HepG2 (cell line): ENCODE measurements around the gene SRRM3. TPM values are rescaled to one million over a fixed set of nuclear protein-coding genes. Genes with fewer than 3 reads are reported as not detected.

ENCODE experiments used
- GABPA ChIP-seq, 2 experiments: IDR thresholded peaks; 2 replicates each; pipeline ENCODE4 v1.6.1; 2011 to 2016; ENCODE audit warnings: low read depth in 2 of 2, low read length in 1 of 2, missing biosample characterization in 1 of 2, missing genetic modification characterization in 1 of 2
- JUN ChIP-seq: sonication (generic); formaldehyde crosslinking; IDR thresholded peaks from 2 replicates; pipeline ENCODE4 v1.4.0; 2020; ENCODE audit warnings: mild to moderate bottlenecking, missing genetic modification reagents
- NCOA2 ChIP-seq: sonication (generic); formaldehyde crosslinking; IDR thresholded peaks from 2 replicates; pipeline ENCODE4 v1.8.0; 2022; ENCODE audit warnings: inconsistent platforms
- NKX3-1 ChIP-seq: sonication (generic); formaldehyde crosslinking; IDR thresholded peaks from 2 replicates; pipeline ENCODE4 v1.5.0; 2020; ENCODE audit warnings: missing genetic modification reagents
- SPEN ChIP-seq: sonication (generic); formaldehyde crosslinking; IDR thresholded peaks from 2 replicates; pipeline ENCODE4 v1.5.1; 2020; ENCODE audit warnings: low read depth, mild to moderate bottlenecking, missing genetic modification reagents
- ZEB1 ChIP-seq: IDR thresholded peaks from 2 replicates; pipeline ENCODE4 v1.6.1; 2012; ENCODE audit warnings: mild to moderate bottlenecking, low read depth, inconsistent platforms; ENCODE audit not compliant: insufficient replicate concordance
- ZNF33A ChIP-seq: sonication (generic); formaldehyde crosslinking; IDR thresholded peaks from 2 replicates; pipeline ENCODE4 v1.5.1; 2020; ENCODE audit warnings: missing genetic modification reagents, mild to moderate bottlenecking, moderate library complexity, borderline replicate concordance
- ZNF841 ChIP-seq: sonication (generic); formaldehyde crosslinking; IDR thresholded peaks from 2 replicates; pipeline ENCODE4 v1.8.1; 2023; ENCODE audit warnings: missing genetic modification reagents, borderline replicate concordance
- polyA plus RNA-seq, 8 experiments: library from polyadenylated mRNA; depleted of rRNA in 3 of 8; stranded (reverse) in 7 of 8; unstranded in 1 of 8; fragments of >200 nt; fragmentation: Illumina TruSeq in 4 of 8; extraction: Trizol in 4 of 8; gene quantifications; 2 replicates each; pipeline versions ENCODE4 v1.2.1 to v1.2.3, GENCODE V29; 2011 to 2016; ENCODE audit warnings: low read depth in 4 of 8, missing spikeins in 1 of 8, mixed read lengths in 1 of 8; ENCODE audit not compliant: insufficient read depth in 1 of 8
- total RNA-seq, 5 experiments: library from RNA; depleted of rRNA; stranded (reverse); fragments of >200 nt; fragmentation: Illumina TruSeq; extraction: Trizol; gene quantifications; 2 replicates each; pipeline ENCODE4 v1.2.3, GENCODE V29; 2016; ENCODE audit warnings: low read depth in 1 of 5
- TF ChIP-seq, protein P1 (sequence below): sonication (generic); formaldehyde crosslinking; IDR thresholded peaks from 2 replicates; pipeline ENCODE4 v1.5.1; 2020; ENCODE audit warnings: mild to moderate bottlenecking, missing genetic modification reagents, moderate library complexity
- TF ChIP-seq, protein P2 (sequence below): sonication (generic); formaldehyde crosslinking; IDR thresholded peaks from 2 replicates; pipeline ENCODE4 v1.4.0; 2020; ENCODE audit warnings: low read depth, missing genetic modification reagents
- TF ChIP-seq, protein P3 (sequence below), 2 experiments: sonication (generic) in 1 of 2; formaldehyde crosslinking in 1 of 2; IDR thresholded peaks; 2 replicates each; pipeline versions ENCODE4 v1.6.1 to v1.9.0; 2014 to 2022; ENCODE audit warnings: antibody characterized with exemption in 1 of 2, borderline replicate concordance in 1 of 2, inconsistent platforms in 1 of 2, low read depth in 1 of 2, missing genetic modification reagents in 1 of 2

The SRRM3 gene
- total and polyA plus RNA-seq, 2 of the 13 experiments (the other 11 are each of a cell fraction or from before 2014, with no cell fraction given): 0.13 to 0.54 TPM

DNA sequence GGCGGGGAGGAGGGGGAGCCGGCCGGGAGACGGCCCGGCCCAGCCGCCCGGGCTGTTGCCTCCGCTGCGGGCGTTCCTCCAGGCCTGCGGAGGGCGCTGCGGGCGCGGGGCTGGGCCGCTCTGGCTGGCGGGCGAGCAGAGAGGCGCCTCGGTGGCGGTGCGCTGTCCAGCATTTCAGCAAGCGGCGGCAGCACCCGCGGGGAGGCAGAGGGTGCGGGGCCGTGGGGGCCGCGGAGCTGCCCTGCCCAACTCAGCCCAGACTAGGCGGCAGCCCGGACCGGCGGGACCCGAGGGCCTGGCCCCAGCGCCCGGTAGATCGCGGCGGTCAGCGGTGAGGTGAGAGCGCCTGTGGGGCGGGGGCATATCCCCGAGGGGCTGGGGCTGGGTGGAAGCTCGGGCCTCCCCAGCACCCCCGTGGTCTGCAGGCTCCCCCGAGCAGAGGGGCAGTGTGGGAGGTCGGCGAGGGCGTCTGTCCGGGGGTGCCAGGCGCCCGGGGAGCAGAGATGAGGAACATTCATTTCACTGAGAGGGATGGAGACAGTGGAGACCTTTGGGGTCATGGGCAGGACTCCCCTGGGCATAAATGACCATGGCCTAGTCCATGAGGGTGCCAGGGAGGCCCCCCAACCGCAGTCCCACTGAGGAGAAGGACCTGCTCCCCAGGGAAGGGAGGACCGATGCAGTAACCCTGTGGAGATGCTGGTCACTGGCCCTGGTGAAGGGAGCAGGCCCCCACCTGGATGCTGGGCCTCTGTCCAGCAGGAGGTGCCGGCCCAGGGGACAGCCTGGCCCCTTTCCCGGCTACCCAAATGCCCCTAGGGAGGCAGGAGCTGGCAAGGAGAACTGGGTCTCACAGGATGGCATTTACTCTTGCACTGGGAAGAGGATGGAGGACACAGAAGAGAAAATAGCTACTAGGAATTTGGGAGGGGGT is at the start of gene SRRM3 (continued):
- TF ChIP-seq, protein P1, sequence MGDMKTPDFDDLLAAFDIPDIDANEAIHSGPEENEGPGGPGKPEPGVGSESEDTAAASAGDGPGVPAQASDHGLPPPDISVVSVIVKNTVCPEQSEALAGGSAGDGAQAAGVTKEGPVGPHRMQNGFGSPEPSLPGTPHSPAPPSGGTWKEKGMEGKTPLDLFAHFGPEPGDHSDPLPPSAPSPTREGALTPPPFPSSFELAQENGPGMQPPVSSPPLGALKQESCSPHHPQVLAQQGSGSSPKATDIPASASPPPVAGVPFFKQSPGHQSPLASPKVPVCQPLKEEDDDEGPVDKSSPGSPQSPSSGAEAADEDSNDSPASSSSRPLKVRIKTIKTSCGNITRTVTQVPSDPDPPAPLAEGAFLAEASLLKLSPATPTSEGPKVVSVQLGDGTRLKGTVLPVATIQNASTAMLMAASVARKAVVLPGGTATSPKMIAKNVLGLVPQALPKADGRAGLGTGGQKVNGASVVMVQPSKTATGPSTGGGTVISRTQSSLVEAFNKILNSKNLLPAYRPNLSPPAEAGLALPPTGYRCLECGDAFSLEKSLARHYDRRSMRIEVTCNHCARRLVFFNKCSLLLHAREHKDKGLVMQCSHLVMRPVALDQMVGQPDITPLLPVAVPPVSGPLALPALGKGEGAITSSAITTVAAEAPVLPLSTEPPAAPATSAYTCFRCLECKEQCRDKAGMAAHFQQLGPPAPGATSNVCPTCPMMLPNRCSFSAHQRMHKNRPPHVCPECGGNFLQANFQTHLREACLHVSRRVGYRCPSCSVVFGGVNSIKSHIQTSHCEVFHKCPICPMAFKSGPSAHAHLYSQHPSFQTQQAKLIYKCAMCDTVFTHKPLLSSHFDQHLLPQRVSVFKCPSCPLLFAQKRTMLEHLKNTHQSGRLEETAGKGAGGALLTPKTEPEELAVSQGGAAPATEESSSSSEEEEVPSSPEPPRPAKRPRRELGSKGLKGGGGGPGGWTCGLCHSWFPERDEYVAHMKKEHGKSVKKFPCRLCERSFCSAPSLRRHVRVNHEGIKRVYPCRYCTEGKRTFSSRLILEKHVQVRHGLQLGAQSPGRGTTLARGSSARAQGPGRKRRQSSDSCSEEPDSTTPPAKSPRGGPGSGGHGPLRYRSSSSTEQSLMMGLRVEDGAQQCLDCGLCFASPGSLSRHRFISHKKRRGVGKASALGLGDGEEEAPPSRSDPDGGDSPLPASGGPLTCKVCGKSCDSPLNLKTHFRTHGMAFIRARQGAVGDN (CRISPR knock-in tag): peak; percentile 83
- peak; percentile 62; the same call in 1 of the 2 replicates for TF ChIP-seq NCOA2 (CRISPR knock-in tag)
- TF ChIP-seq JUN: no peak
- no peak for TF ChIP-seq GABPA (IDR thresholded peaks at IDR 0.05; ENCODE audit: low read depth, low read length)
- TF ChIP-seq GABPA (CRISPR knock-in tag; IDR thresholded peaks at IDR 0.05; ENCODE audit: low read depth): no peak
- TF ChIP-seq, protein P2, sequence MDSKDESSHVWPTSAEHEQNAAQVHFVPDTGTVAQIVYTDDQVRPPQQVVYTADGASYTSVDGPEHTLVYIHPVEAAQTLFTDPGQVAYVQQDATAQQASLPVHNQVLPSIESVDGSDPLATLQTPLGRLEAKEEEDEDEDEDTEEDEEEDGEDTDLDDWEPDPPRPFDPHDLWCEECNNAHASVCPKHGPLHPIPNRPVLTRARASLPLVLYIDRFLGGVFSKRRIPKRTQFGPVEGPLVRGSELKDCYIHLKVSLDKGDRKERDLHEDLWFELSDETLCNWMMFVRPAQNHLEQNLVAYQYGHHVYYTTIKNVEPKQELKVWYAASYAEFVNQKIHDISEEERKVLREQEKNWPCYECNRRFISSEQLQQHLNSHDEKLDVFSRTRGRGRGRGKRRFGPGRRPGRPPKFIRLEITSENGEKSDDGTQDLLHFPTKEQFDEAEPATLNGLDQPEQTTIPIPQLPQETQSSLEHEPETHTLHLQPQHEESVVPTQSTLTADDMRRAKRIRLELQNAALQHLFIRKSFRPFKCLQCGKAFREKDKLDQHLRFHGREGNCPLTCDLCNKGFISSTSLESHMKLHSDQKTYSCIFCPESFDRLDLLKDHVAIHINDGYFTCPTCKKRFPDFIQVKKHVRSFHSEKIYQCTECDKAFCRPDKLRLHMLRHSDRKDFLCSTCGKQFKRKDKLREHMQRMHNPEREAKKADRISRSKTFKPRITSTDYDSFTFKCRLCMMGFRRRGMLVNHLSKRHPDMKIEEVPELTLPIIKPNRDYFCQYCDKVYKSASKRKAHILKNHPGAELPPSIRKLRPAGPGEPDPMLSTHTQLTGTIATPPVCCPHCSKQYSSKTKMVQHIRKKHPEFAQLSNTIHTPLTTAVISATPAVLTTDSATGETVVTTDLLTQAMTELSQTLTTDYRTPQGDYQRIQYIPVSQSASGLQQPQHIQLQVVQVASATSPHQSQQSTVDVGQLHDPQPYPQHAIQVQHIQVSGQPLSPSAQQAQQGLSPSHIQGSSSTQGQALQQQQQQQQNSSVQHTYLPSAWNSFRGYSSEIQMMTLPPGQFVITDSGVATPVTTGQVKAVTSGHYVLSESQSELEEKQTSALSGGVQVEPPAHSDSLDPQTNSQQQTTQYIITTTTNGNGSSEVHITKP (CRISPR knock-in tag): 0 out of 2 replicates have a peak, but pooled peaks have one; percentile 54
- TF ChIP-seq NKX3-1 (CRISPR knock-in tag): peak; percentile 97
- TF ChIP-seq ZNF841: peak; percentile 98
- TF ChIP-seq ZNF33A: no peak; the same call in 1 of the 2 replicates
- TF ChIP-seq ZEB1: no peak
- TF ChIP-seq, protein P3, sequence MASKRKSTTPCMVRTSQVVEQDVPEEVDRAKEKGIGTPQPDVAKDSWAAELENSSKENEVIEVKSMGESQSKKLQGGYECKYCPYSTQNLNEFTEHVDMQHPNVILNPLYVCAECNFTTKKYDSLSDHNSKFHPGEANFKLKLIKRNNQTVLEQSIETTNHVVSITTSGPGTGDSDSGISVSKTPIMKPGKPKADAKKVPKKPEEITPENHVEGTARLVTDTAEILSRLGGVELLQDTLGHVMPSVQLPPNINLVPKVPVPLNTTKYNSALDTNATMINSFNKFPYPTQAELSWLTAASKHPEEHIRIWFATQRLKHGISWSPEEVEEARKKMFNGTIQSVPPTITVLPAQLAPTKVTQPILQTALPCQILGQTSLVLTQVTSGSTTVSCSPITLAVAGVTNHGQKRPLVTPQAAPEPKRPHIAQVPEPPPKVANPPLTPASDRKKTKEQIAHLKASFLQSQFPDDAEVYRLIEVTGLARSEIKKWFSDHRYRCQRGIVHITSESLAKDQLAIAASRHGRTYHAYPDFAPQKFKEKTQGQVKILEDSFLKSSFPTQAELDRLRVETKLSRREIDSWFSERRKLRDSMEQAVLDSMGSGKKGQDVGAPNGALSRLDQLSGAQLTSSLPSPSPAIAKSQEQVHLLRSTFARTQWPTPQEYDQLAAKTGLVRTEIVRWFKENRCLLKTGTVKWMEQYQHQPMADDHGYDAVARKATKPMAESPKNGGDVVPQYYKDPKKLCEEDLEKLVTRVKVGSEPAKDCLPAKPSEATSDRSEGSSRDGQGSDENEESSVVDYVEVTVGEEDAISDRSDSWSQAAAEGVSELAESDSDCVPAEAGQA (IDR thresholded peaks at IDR 0.05; ENCODE audit: low read depth): no peak
- TF ChIP-seq, protein P3 (CRISPR knock-in tag; IDR thresholded peaks at IDR 0.05; ENCODE audit: borderline replicate concordance): peak; percentile 89
- TF ChIP-seq SPEN (CRISPR knock-in tag): peak; percentile 99
